ENCODE data around the gene TBCE.

The TBCE gene

GRCh38 chr1:235430991-235431390 lies 63.8 kb downstream of the TBCE start:
- DNase-seq (ENCODE audit: low read depth): peak; percentile 58
- H3K4me3 ChIP-seq (ENCODE audit: low read length): no peak overlapping the region
- no peak for TF ChIP-seq CTCF (conservative IDR thresholded peaks at IDR 0.05; ENCODE audit: low read length)

GRCh38 chr1:235434001-235434400 lies 66.8 kb downstream of the TBCE start:
- no peak overlapping the region for H3K4me3 ChIP-seq (ENCODE audit: low read length)
- TF ChIP-seq CTCF (conservative IDR thresholded peaks at IDR 0.05; ENCODE audit: low read length): no peak
- DNase-seq (ENCODE audit: low read depth): no peak

- no peak overlapping the region for H3K4me3 ChIP-seq (ENCODE audit: low read length)
- TF ChIP-seq CTCF (conservative IDR thresholded peaks at IDR 0.05; ENCODE audit: low read length): no peak
- no peak for DNase-seq (ENCODE audit: low read depth)
Measured at GRCh38 chr1:235441159-235441685, 74.0 kb downstream of the TBCE start.

GRCh38 chr1:235442788-235443429 lies 75.7 kb downstream of the TBCE start:
- DNase-seq (ENCODE audit: low read depth): peak; percentile 69
- no peak for TF ChIP-seq CTCF (conservative IDR thresholded peaks at IDR 0.05; ENCODE audit: low read length)
- H3K4me3 ChIP-seq (ENCODE audit: low read length): no peak overlapping the region

GRCh38 chr1:235448616-235449015 lies 81.4 kb downstream of the TBCE start:
- no peak for TF ChIP-seq CTCF (conservative IDR thresholded peaks at IDR 0.05; ENCODE audit: low read length)
- H3K4me3 ChIP-seq (ENCODE audit: low read length): no peak overlapping the region
- no peak for DNase-seq (ENCODE audit: low read depth)

- no peak overlapping the region for H3K4me3 ChIP-seq (ENCODE audit: low read length)
- no peak for DNase-seq (ENCODE audit: low read depth)
- no peak for TF ChIP-seq CTCF (conservative IDR thresholded peaks at IDR 0.05; ENCODE audit: low read length)
Measured at GRCh38 chr1:235450433-235450832, 83.2 kb downstream of the TBCE start.

GRCh38 chr1:235450886-235451483 lies 83.8 kb downstream of the TBCE start:
- no peak overlapping the region for H3K4me3 ChIP-seq (ENCODE audit: low read length)
- DNase-seq (ENCODE audit: low read depth): no peak
- no peak for TF ChIP-seq CTCF (conservative IDR thresholded peaks at IDR 0.05; ENCODE audit: low read length)

Measured in AG10803 (cell line).